Adipocyte (in vitro differentiated cells): Measurements from ENCODE around the gene NUDC.
"Not testable (repeated sequence)": the region's sequence is repeated elsewhere in the genome, so short reads cannot be mapped to it uniquely, and the experiment has no call there.

Experiments
- DNase-seq: peaks from one replicate; pipeline ENCODE4 v3.0.0-alpha.2; 2015; ENCODE audit warnings: low read depth
- H3K27me3 ChIP-seq: replicated peaks from 2 replicates; pipeline ENCODE4 v1.7.0; 2013; ENCODE audit warnings: mild to moderate bottlenecking, low read length, moderate library complexity; ENCODE audit not compliant: control insufficient read depth, insufficient read depth
- H3K36me3 ChIP-seq: 2 replicates; pipeline ENCODE4 v1.7.0; 2013; ENCODE audit warnings: low read length, mild to moderate bottlenecking, moderate library complexity; ENCODE audit not compliant: control insufficient read depth, insufficient read depth, severe bottlenecking
- H3K4me1 ChIP-seq: 2 replicates; pipeline ENCODE4 v1.7.0; 2013; ENCODE audit warnings: mild to moderate bottlenecking, low read length, moderate library complexity; ENCODE audit not compliant: control insufficient read depth, insufficient read depth
- H3K4me3 ChIP-seq: 2 replicates; pipeline ENCODE4 v1.7.0; 2013; ENCODE audit warnings: mild to moderate bottlenecking, low read length, moderate library complexity
- H3K9ac ChIP-seq: 2 replicates; pipeline ENCODE4 v1.7.0; 2013; ENCODE audit warnings: mild to moderate bottlenecking, low read length, moderate library complexity
- H3K9me3 ChIP-seq: 2 replicates; pipeline ENCODE4 v1.7.0; 2013; ENCODE audit warnings: mild to moderate bottlenecking, low read length, moderate library complexity; ENCODE audit not compliant: control insufficient read depth

NUDC gene

DNA sequence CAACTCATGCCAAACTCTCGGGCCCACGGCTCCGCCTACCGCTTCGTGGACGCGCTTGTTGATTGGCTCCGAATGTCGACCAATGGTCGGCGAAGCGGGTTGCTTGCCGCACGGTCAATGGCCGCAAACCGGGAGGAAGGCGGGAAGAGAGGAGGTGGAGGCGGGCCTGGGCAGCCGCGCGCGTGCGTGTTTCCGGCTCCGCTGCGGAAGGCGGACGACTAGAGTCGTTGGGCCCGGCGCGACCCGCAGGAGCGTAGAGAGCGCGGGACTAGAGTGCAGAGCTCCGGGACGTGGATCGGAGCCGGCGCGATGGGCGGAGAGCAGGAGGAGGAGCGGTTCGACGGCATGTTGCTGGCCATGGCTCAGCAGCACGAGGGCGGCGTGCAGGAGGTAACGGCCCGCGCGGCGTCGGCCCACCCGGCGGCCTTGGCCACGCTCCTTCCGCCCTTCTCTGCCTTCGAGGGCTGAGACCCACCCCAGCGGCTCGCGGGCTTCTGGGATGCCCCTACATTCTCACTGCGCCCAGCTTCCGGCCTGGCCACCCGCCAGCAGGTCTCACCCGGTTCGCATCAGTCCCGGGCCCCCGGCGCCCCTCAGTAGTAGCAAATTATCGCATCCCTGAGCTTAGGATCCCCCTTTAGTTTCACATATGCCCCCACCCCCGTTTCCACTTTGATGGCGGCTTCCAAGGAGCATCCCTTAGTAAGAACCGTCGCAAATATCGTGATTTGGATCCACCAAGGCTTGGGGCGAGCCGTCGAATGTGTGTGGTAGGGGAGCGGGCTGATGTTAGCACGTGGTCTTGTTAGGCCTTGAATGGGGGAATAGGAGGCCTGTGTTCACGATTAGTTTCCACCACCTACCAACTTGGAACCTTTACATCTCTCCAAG lies at the start of gene NUDC:
NUDC (plus strand) TSS at position 204 of the 891 bp plus-strand sequence; CDS start at position 310, 106 bp downstream.
- no peaks in the 10 kb centered on the region for H3K9me3 ChIP-seq
- peaks cover 18% of the 10 kb centered on the region for H3K4me1 ChIP-seq
- H3K27me3 ChIP-seq: no peaks in the 10 kb centered on the region
- H3K9ac ChIP-seq: peak within 1 kb of the TSS; percentile 96
- H3K4me3 ChIP-seq: peak within 1 kb of the TSS; percentile 93
- DNase-seq: peak; percentile 99
- peaks cover 27% of the 10 kb centered on the region for H3K36me3 ChIP-seq

DNA sequence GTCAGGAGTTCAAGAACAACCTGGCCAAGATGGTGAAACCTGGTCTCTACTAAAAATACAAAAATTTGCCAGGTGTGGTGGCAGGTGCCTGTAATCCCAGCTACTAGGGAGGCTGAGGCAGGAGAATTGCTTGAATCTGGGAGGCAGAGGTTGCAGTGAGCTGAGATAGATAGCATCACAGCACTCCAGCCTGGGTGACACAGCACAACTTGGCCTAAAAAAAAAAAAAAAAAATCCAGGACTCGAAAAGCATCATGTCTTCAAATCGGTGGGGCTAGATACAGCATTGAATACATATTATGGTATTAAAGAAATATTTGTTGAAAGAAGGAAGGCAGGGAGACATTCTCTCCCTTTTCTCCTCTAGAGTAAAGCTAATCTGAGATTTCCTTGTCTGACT lies 48.4 kb upstream of the NUDC start:
- not testable (repeated sequence) for H3K36me3 ChIP-seq, H3K9me3 ChIP-seq, H3K27me3 ChIP-seq, DNase-seq, H3K9ac ChIP-seq, H3K4me1 ChIP-seq, H3K4me3 ChIP-seq

DNA sequence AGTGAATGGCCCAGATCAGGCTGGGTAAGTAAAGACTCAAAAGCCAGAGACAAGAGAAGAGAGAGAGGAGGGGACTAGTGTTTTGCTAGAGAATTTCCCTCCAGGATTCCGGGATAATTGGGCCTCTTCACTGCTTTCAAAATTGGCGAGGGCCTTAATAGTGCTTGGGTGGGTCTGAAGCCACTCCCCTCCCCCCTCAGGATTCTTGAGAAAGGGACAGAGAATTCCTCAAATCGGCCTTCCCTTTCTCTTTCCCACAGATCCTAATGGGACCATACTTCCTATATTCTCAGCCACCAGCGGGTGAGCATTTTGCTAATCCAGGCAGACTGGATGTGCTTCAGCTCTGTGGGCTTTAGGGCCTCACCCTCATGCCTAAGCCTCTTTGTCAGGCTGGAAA lies 46.6 kb upstream of the NUDC start:
- Histone ChIP-seq H3K4me1 (peaks cover 7% of the 10 kb centered on the region), H3K36me3 (peaks cover 16% of the 10 kb centered on the region), H3K27me3 (no peaks in the 10 kb centered on the region), H3K9me3 (no peaks in the 10 kb centered on the region), H3K4me3 (no peak overlapping the region), H3K9ac (no peak overlapping the region)
- DNase-seq: no peak

DNA sequence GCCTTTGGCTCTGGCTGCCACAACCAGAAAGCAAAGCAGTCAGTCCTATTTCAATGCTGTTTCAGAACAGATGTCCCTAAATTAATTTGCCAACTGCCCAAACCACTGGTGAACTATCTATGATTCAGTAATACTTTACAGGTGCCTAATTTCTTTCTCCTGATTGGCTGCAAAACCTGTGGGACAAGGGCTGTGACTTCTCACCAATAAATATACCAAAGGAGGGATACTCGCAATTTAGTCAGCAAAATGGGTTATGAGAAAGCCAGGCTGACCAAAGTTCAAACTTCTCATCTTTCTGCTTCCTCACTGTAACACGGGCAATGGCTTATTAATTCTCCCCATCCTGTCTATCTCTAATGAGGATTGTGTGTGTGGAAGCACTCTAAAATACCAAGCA lies 44.2 kb upstream of the NUDC start:
- peak overlapping the region; percentile 13 for H3K9ac ChIP-seq
- H3K36me3 ChIP-seq: peaks cover 39% of the 10 kb centered on the region
- no peaks in the 10 kb centered on the region for H3K9me3 ChIP-seq
- no peak overlapping the region for H3K4me3 ChIP-seq
- H3K4me1 ChIP-seq: peaks cover 7% of the 10 kb centered on the region
- no peaks in the 10 kb centered on the region for H3K27me3 ChIP-seq
- DNase-seq: no peak

DNA sequence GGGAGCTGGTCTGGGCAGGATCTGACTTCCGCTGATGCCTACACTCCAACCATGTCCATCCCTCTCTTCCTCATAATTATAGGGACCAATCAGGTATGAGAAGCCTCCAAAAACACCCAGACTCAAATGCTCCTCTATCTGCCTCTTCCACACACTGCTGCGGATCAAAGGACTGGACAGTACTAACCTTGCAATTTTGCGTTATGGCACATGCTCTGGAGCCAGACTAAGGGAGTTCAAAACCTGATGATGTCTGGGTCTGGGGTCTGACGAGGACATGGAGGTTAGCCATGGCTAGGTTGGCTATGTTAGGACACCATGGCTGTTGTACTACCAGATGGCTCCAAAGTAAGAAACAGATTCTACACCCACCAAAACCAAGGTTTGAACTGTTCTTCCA lies 41.8 kb upstream of the NUDC start:
- DNase-seq: no peak
- Histone ChIP-seq H3K9ac (no peak overlapping the region), H3K4me1 (peaks cover 7% of the 10 kb centered on the region), H3K9me3 (no peaks in the 10 kb centered on the region), H3K27me3 (no peaks in the 10 kb centered on the region), H3K4me3 (no peak overlapping the region), H3K36me3 (peaks cover 63% of the 10 kb centered on the region)

DNA sequence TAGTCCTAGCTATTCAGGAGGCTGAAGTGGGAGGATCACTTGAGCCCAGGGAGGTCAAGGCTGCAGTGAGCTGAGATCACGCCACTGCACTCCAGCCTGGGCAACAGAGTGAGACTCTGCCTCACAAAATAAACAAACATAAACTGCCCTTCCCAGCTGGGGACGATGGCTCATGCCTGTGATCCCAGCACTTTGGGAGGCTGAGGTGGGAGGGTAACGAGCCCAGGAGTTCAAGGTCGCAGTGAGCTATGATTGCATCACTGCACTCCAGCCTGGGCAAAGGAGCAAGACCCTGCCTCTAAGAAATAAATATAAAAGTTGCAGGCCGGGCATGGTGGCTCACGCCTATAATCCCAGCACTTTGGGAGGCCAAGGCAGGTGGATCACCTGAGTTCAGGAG lies 39.9 kb upstream of the NUDC start:
- not testable (repeated sequence) for H3K4me3 ChIP-seq, DNase-seq, H3K4me1 ChIP-seq, H3K9ac ChIP-seq, H3K9me3 ChIP-seq, H3K27me3 ChIP-seq
- peaks cover 76% of the 10 kb centered on the region for H3K36me3 ChIP-seq

DNA sequence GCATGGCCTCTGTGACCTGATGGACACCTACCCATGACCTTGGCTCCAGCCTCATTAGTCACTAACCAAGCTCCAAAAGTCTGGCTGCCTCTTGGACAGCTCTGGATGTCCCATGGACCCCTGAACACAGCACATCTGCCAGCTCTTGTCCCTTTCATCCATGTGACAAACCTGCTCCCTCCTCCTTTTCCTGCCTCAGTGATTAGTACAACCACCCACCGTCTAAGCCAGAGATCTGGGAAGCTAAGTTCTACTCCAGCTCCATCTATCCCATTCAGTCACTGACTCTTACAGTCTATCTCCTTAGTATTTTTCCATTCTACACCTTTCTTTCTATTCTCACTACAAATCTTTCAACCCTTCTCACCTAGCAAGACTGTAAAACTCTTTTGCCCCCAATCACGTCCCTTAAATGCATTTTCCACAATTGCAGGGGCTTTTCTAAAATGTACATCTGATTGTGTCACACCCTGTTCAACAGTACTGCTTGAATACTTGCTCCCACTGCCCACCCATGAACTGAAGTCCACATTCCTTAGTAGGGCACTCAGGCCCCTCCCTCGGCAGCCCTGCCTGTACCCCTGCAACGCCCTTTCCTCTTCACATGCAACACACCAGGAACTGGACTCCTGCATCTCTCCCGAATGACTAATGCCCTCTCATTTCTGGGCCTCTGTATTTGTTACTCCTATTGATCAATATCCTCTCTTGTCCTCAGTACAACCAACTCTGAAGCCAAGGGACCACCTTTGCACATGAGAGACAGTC lies 38.7 kb upstream of the NUDC start:
- DNase-seq: no peak
- no peak overlapping the region for H3K4me3 ChIP-seq
- peaks cover under 1% of the 10 kb centered on the region for H3K4me1 ChIP-seq
- no peaks in the 10 kb centered on the region for H3K9me3 ChIP-seq
- no peaks in the 10 kb centered on the region for H3K27me3 ChIP-seq
- H3K9ac ChIP-seq: no peak overlapping the region
- H3K36me3 ChIP-seq: peaks cover 77% of the 10 kb centered on the region

DNA sequence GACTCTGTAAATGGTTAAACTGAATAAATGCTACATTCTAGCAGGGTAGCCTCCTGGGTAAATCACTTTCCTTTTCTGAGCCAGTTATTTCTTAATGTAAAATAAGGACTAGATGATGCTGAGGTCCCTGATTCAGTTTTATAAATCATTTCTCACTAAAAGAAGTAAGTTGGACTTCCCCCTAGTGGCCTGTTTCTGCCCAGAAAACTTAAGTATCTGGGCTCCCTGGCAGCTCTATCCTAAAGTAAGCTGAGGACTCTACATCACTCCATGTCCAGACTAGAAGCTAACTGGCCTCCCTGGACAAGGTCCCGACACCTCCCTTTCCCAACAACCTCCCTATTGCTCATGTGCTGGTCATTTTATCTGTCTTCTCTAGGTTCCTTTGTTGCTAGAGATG lies 34.4 kb upstream of the NUDC start:
- DNase-seq: peak; percentile 71
- no peaks in the 10 kb centered on the region for H3K27me3 ChIP-seq
- no peaks in the 10 kb centered on the region for H3K9me3 ChIP-seq
- H3K4me1 ChIP-seq: peaks cover 15% of the 10 kb centered on the region
- peaks cover 58% of the 10 kb centered on the region for H3K36me3 ChIP-seq
- no peak overlapping the region for H3K4me3 ChIP-seq
- H3K9ac ChIP-seq: no peak overlapping the region

DNA sequence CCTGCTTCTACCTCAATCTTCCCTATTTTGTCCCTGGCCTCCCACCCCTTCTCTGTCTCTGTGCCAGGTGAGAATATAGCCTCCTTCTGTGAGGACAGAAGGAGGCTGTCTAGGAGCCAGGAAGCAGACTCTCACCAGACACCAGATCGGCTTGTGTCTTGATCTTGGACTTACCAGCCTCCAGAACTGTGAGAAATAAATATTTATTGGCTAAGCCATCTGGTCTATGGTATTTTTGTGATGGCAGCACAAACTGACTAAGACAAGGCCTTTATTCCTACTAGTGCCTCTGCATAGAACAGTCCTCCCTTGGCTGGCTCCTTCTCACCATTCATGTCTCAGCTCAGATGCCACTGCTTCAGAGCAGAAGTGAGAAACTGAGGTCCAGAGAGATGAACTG lies 33.3 kb upstream of the NUDC start:
- H3K36me3 ChIP-seq: peaks cover 58% of the 10 kb centered on the region

DNA sequence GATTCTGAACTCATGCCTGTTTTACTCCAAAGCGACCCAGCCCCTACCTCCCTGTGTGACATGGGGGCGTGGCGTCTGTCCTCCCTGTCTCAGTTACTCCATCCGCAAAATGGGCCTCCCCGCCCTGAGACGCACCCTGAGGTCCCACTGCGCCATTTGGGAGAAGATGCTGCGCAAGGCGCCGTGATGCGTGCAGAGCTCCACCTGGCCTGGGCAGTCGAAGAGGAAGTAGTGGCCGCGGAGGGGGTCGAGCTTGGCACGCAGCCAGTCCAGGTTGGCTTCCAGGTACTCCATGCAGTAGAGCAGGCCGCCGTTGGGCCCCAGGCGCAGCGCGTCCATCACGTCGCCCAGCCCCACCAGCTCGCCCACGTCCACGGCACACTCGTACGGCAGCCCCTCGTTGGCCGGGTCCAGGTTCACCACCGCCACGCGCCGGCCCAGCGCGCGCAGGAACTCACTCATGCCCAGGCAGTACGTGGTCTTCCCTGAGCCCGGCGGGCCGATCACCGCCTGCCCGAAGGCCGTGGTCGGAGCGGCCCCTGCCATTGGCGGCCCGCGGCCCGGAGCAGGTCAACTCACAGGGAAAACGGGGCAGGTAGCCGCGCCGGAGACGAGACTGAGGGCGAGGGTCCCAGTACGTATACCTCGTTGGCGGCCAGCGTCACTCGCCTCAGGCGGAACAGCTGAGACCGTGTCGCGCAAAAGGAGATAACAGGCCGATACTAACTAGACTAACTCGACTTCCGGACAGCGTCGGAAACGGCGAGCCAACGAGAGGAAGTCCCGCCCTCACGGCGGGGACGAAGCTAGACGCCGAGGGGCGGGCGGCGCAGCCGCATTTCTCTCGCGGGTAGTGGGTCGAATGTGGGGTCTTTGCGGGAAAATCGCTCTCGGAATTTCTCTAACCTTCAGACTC lies 31.7 kb upstream of the NUDC start, which contains the start of gene GPN2:
GPN2 (minus strand) TSS at position 733 of the 916 bp plus-strand sequence; CDS start at position 546, 187 bp downstream.
- Histone ChIP-seq H3K36me3 (peaks cover 58% of the 10 kb centered on the region), H3K4me3 (peak within 1 kb of the TSS; percentile 94), H3K9ac (peak within 1 kb of the TSS; percentile 97), H3K4me1 (peaks cover 15% of the 10 kb centered on the region), H3K27me3 (no peaks in the 10 kb centered on the region), H3K9me3 (no peaks in the 10 kb centered on the region)
- DNase-seq: peak; percentile 90

More for the DNA sequence above, 33.3 kb upstream of the NUDC start:
- peak overlapping the region; percentile 97 for H3K9ac ChIP-seq
- H3K4me3 ChIP-seq: no peak overlapping the region
- no peaks in the 10 kb centered on the region for H3K9me3 ChIP-seq
- no peaks in the 10 kb centered on the region for H3K27me3 ChIP-seq
- peaks cover 15% of the 10 kb centered on the region for H3K4me1 ChIP-seq
- no peak for DNase-seq
